ENCODE results near the gene LRRD1. TPM values are rescaled to one million over a fixed set of nuclear protein-coding genes. Genes with fewer than 3 reads are reported as not detected.
A peak's percentile ranks its signal among the peaks of the same experiment; 100 is the strongest.
"Not testable (repeated sequence)": the region's sequence is repeated elsewhere in the genome, so short reads cannot be mapped to it uniquely, and the experiment has no call there.

Gene LRRD1
- polyA plus RNA-seq, 3 donors, result 0.31 to 1.0 (median 0.68) TPM

GRCh38 chr7:92142791-92143190 is 36.2 kb downstream of the LRRD1 start:
- DNase-seq, result not testable (repeated sequence)

GRCh38 chr7:92141161-92141560 is 37.8 kb downstream of the LRRD1 start:
- no peak for DNase-seq

DNA sequence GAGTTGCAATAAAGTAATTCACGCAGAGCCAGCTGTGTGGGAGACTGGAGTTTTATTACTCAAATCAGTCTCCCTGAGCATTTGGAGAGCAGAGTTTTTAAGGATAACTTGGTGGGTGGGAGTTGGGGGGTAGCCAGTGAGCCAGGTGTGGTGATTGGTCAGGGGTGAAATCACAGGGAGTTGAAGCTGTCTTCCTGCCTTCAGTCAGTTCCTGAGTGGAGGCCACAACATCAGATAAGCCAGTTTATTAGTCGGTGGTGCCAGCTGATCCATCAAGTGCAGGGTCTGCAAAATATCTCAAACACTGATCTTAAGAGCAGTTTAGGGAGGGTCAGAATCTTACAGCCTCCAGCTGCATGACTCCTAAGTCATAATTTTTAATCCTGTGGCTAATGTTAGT is 41.4 kb downstream of the LRRD1 start:
- peak; percentile 88 for DNase-seq

- DNase-seq, result peak; percentile 70
Observed at GRCh38 chr7:92135052-92135889, 43.7 kb downstream of the LRRD1 start.

DNA sequence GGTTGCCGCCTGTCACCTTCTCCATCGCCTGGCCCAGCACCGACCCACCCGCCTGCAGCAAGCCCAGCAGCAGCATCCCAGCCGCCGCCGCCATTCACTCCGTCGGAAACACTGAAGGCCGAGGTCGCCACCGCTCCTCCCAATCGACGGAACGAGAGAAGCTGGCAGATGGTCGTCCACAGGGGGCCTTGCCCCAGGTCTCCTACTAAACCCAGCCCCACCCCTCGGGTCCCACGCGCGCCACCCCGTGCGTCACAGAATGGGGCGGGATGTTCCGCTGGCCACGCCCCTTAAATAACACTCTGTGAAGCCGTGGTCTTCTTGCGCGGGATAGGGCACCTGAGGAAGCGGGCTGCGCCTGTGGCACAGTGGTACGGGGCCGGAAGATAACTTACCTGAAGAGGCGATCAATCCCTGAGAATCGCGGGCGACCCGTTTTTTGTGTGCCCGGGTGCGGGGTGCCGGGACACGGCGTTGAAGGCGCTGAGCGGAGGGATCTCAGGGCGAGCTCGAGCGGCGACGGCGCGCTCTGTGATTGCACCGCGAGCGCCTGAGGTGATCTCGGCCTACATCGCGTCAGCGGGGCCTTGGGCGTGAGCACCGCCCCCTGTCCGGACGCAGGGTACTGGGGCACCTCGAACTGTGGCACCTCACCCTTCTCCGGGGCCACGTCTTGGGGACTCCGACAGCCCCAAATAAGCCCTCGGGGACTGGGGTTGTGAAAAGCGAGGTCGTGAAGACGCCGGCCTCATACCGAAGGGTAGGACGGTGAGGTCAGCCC is 44.5 kb downstream of the LRRD1 start, which contains the start of gene CYP51A1:
Gene CYP51A1 (minus strand): TSS at position 207 of the 781 bp plus-strand sequence. CDS start 113 bp downstream, at position 94.
- peak; percentile 95 for DNase-seq

GRCh38 chr7:92133737-92134270 is 45.1 kb downstream of the LRRD1 start:
- peak; percentile 79 for DNase-seq

- DNase-seq, result no peak
Observed at GRCh38 chr7:92133133-92133736, 45.7 kb downstream of the LRRD1 start.

GRCh38 chr7:92131764-92132330 is 47.1 kb downstream of the LRRD1 start:
- DNase-seq, result no peak

- no peak for DNase-seq
Observed at GRCh38 chr7:92131093-92131492, 47.8 kb downstream of the LRRD1 start.

DNA sequence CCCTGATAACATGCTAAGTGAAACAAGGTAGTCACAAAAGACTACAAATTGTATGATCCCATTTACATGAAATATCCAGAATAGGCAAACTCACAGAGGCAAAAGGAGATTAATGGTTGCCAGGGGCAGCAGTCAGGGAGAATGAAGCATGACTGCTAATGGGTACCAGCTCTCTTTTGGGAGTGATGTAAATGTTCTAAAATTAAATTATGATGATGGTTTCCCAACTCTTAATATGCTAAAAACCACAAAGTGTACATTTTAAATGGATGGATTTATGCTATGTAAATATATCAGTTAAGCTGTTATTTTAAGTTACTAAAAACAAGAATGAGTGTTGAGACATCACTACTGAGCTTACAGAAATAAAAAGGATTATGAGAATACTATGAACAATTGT is 57.3 kb downstream of the LRRD1 start:
- no peak for DNase-seq

GRCh38 chr7:92119213-92119759 is 59.7 kb downstream of the LRRD1 start:
- no peak for DNase-seq

- no peak for DNase-seq
Observed at GRCh38 chr7:92116949-92117348, 62.0 kb downstream of the LRRD1 start.

DNA sequence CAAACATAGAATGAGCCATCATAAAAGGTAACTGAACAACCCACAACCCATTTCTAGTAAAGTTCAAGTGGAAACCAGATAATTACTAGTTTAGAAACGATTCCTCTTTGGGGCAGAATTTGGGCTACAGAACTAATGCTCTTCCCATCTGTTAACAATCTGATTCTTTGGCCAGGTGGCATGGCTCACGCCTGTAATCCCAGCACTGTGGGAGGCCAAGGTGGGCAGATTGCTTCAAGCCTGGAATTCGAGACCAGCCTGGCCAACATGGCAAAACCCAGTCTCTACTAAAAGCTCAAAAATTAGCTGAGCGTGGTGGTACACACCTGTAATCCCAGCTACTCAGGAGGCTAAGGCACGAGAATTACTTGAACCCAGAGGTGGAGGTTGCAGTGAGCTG is 63.1 kb downstream of the LRRD1 start:
- no peak for DNase-seq

GRCh38 chr7:92110857-92111256 is 68.1 kb downstream of the LRRD1 start:
- no peak for DNase-seq

DNA sequence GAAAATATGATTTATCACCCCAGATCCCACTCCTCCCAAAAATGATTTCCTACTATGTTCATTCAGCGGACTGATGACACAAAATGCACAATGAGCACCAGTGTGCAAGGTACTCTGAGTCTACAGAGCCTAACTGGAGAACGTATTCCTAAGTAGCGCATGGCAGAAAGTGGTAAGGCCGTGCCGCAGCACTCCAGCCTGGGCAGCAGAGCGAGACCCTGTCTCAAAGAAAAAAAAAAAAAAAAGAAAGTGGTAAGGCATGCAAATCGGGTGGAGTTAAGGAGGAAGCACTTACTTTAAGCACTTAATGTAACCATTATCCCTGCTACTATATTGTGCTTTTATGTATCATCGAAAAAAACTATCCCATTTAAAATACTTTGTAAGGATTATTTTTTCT is 70.1 kb downstream of the LRRD1 start:
- no peak for DNase-seq

GRCh38 chr7:92102862-92103261 is 76.1 kb downstream of the LRRD1 start:
- not testable (repeated sequence) for DNase-seq

GRCh38 chr7:92100534-92100933 is 78.4 kb downstream of the LRRD1 start:
- no peak for DNase-seq

DNA sequence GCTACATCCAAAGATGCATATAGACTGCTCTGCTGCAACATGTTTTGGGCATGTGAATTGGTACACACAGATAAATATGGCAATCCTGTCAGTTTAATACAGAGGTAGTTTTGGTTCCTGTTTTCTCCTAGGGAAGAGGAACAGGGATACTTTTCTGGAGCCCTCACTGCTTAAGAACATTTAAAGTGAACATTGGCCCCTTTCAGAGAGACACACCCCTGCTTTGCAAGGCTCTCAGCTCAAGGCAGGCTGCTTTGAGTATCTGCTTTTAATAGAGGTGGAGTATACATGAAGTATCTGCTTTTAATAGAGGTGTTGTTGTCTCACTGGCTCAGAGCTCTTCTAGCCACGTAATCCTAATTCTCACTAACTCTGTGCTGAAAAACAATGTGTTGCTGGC is 83.6 kb downstream of the LRRD1 start:
- DNase-seq, result no peak

Data from renal pelvis (tissue), 4 donors.